H1 (cell line): ENCODE measurements around the gene MRPL20. TPM values are rescaled to one million over a fixed set of nuclear protein-coding genes. Genes with fewer than 3 reads are reported as not detected.

ENCODE experiments used
- CTCF ChIA-PET: fragments of 300-600 bp; sonication (Branson Sonifier 250); formaldehyde crosslinking; loops from one replicate; lab custom pipeline; 2021; ENCODE audit not compliant: partially characterized antibody; lab: Charles Lee
- POLR2A ChIA-PET: fragments of 300-600 bp; sonication (Branson Sonifier 250); formaldehyde crosslinking; loops from one replicate; lab custom pipeline; 2021; ENCODE audit warnings: inconsistent platforms; ENCODE audit not compliant: partially characterized antibody; lab: Charles Lee
- DNase-seq, 2 experiments: peaks; one replicate each; pipeline versions ENCODE4 v3.0.0 to v3.0.0-alpha.2; 2010 to 2022; ENCODE audit warnings: low spot score in 2 of 2, low read depth in 1 of 2, mixed read lengths in 1 of 2
- FAIRE-seq: peaks from 2 replicates; lab custom pipeline; 2011; peaks lifted over from hg19 to GRCh38; lab: Jason Lieb, UNC
- H2AFZ ChIP-seq: 2 replicates; pipeline ENCODE4 v1.8.1; 2012; ENCODE audit warnings: low read length, inconsistent platforms
- H2AK5ac ChIP-seq: 2 replicates; pipeline ENCODE4 v1.6.1; 2013; ENCODE audit warnings: low read depth, low read length
- H2BK120ac ChIP-seq: replicated peaks from 2 replicates; pipeline ENCODE3; 2013; ENCODE audit warnings: low read depth, low read length, inconsistent platforms
- H2BK12ac ChIP-seq: 2 replicates; pipeline ENCODE4 v1.6.1; 2013; ENCODE audit warnings: low read depth, low read length
- H2BK15ac ChIP-seq: 2 replicates; pipeline ENCODE4 v1.6.1; 2013; ENCODE audit warnings: low read length
- H2BK20ac ChIP-seq: 2 replicates; pipeline ENCODE4 v1.6.1; 2013; ENCODE audit warnings: low read length
- H2BK5ac ChIP-seq: 2 replicates; pipeline ENCODE4 v1.6.1; 2013; ENCODE audit warnings: low read depth, low read length
- H3K14ac ChIP-seq: 2 replicates; pipeline ENCODE4 v1.6.1; 2013; ENCODE audit warnings: inconsistent platforms; ENCODE audit not compliant: insufficient read length
- H3K18ac ChIP-seq: 2 replicates; pipeline ENCODE4 v1.6.1; 2013; ENCODE audit warnings: low read length; ENCODE audit errors: extremely low read depth
- H3K23ac ChIP-seq: 2 replicates; pipeline ENCODE4 v1.6.1; 2013; ENCODE audit warnings: inconsistent platforms; ENCODE audit not compliant: insufficient read length
- H3K23me2 ChIP-seq: 2 replicates; pipeline ENCODE4 v1.6.1; 2013; ENCODE audit warnings: low read depth, low read length
- H3K27ac ChIP-seq: 2 replicates; pipeline ENCODE4 v1.6.1; 2011; ENCODE audit warnings: low read depth, low read length, inconsistent platforms
- H3K27me3 ChIP-seq, 4 experiments: replicated peaks in 1 of 4; 1 replicate in 1 of 4; 2 replicates in 3 of 4; pipeline versions ENCODE4 v1.6.1 to v1.8.1; 2011 to 2013; ENCODE audit warnings: low read length in 3 of 4, mild to moderate bottlenecking in 3 of 4, inconsistent platforms in 2 of 4, mixed read lengths in 2 of 4, moderate library complexity in 1 of 4; ENCODE audit not compliant: control insufficient read depth in 3 of 4, insufficient read depth in 3 of 4; ENCODE audit errors: extremely low read depth in 1 of 4
- H3K36me3 ChIP-seq, 4 experiments: 2 replicates each; pipeline versions ENCODE4 v1.6.1 to v1.8.1; 2011 to 2013; ENCODE audit warnings: mild to moderate bottlenecking in 4 of 4, low read length in 3 of 4, moderate library complexity in 2 of 4, control low read depth in 1 of 4, inconsistent platforms in 1 of 4; ENCODE audit not compliant: insufficient read depth in 4 of 4, control insufficient read depth in 2 of 4
- H3K4ac ChIP-seq: replicated peaks from 2 replicates; pipeline ENCODE3; 2013; ENCODE audit warnings: low read length, low read depth, mixed read lengths, inconsistent platforms; ENCODE audit not compliant: insufficient read length
- H3K4me1 ChIP-seq, 4 experiments: replicated peaks in 1 of 4; 1 replicate in 1 of 4; 2 replicates in 3 of 4; pipeline versions ENCODE4 v1.6.1 to v1.8.1; 2011 to 2013; ENCODE audit warnings: low read length in 3 of 4, inconsistent platforms in 2 of 4, mixed read lengths in 1 of 4; ENCODE audit not compliant: insufficient read depth in 4 of 4, control insufficient read depth in 3 of 4
- H3K4me2 ChIP-seq, 2 experiments: 2 replicates each; pipeline versions ENCODE4 v1.6.1 to v1.8.1; 2011 to 2013; ENCODE audit warnings: low read depth in 2 of 2, low read length in 2 of 2, control low read depth in 1 of 2, inconsistent platforms in 1 of 2, mild to moderate bottlenecking in 1 of 2; ENCODE audit not compliant: insufficient read depth in 1 of 2
- H3K4me3 ChIP-seq, 4 experiments: fragments of 200-600, 300-600 bp in 1 of 4; sonication (generic), shearing (Covaris generic), sonication (Bioruptor Twin) in 1 of 4; 2 replicates each; pipeline versions ENCODE4 v1.5.1 to v1.8.1; 2011 to 2016; ENCODE audit warnings: low read length in 4 of 4, low read depth in 3 of 4, control low read depth in 2 of 4, inconsistent platforms in 2 of 4, mild to moderate bottlenecking in 2 of 4, mixed read lengths in 1 of 4, moderate library complexity in 1 of 4; ENCODE audit not compliant: insufficient read depth in 2 of 4; ENCODE audit errors: extremely low read depth in 1 of 4
- H3K56ac ChIP-seq: replicated peaks from 2 replicates; pipeline ENCODE3; 2013; ENCODE audit warnings: low read depth, mild to moderate bottlenecking, mixed read lengths, low read length, inconsistent platforms; ENCODE audit not compliant: insufficient read length
- H3K79me1 ChIP-seq: 2 replicates; pipeline ENCODE4 v1.6.1; 2013; ENCODE audit warnings: low read depth, low read length, control low read depth
- H3K79me2 ChIP-seq, 2 experiments: 2 replicates each; pipeline versions ENCODE4 v1.6.1 to v1.8.1; 2012 to 2013; ENCODE audit warnings: low read length in 2 of 2, mild to moderate bottlenecking in 2 of 2, inconsistent platforms in 1 of 2; ENCODE audit not compliant: insufficient read depth in 2 of 2, control insufficient read depth in 1 of 2
- H3K9ac ChIP-seq, 4 experiments: replicated peaks in 1 of 4; 1 replicate in 1 of 4; 2 replicates in 3 of 4; pipeline versions ENCODE4 v1.6.1 to v1.8.1; 2011 to 2013; ENCODE audit warnings: low read depth in 3 of 4, low read length in 3 of 4, control low read depth in 2 of 4, mild to moderate bottlenecking in 2 of 4, moderate library complexity in 2 of 4, inconsistent platforms in 1 of 4; ENCODE audit errors: extremely low read depth in 1 of 4
- H3K9me3 ChIP-seq, 2 experiments: 2 replicates each; pipeline versions ENCODE4 v1.6.1 to v1.8.1; 2012 to 2013; ENCODE audit warnings: mild to moderate bottlenecking in 2 of 2, moderate library complexity in 2 of 2, control low read depth in 1 of 2, inconsistent platforms in 1 of 2, low read depth in 1 of 2, low read length in 1 of 2, mixed read lengths in 1 of 2; ENCODE audit not compliant: insufficient read depth in 2 of 2
- H4K20me1 ChIP-seq, 2 experiments: replicated peaks in 1 of 2; 2 replicates each; pipeline versions ENCODE3 to v1.8.1; 2011 to 2013; ENCODE audit warnings: inconsistent platforms in 2 of 2, low read length in 2 of 2, mild to moderate bottlenecking in 1 of 2; ENCODE audit not compliant: insufficient read depth in 2 of 2, control insufficient read depth in 1 of 2
- H4K5ac ChIP-seq: 2 replicates; pipeline ENCODE4 v1.6.1; 2013; ENCODE audit warnings: low read length, low read depth, mixed read lengths, inconsistent platforms; ENCODE audit not compliant: insufficient read length
- H4K8ac ChIP-seq: 2 replicates; pipeline ENCODE4 v1.8.0; 2013; ENCODE audit warnings: mild to moderate bottlenecking, moderate library complexity, low read length, inconsistent platforms; ENCODE audit not compliant: insufficient read depth; ENCODE audit errors: extremely low read depth
- H4K91ac ChIP-seq: replicated peaks from 2 replicates; pipeline ENCODE3; 2013; ENCODE audit warnings: low read length, mixed read lengths, inconsistent platforms; ENCODE audit not compliant: insufficient read length
- CHD1 ChIP-seq: IDR thresholded peaks from 2 replicates; pipeline ENCODE4 v1.6.1; 2012; ENCODE audit warnings: low read depth, low read length, improper control_type of control experiment
- SP4 ChIP-seq: IDR thresholded peaks from 2 replicates; pipeline ENCODE4 v1.6.1; 2012; ENCODE audit warnings: low read length, inconsistent platforms
- WGBS, 2 experiments: shearing (Covaris generic) in 1 of 2; methylation state at CpG; one replicate each; pipeline versions ENCODE4 v1.1.6 to v1.1.7; 2013 to 2015; ENCODE audit warnings: low lambda C conversion rate in 2 of 2, mixed read lengths in 2 of 2, inconsistent platforms in 1 of 2, low coverage in 1 of 2, missing lambda C conversion rate in 1 of 2; ENCODE audit not compliant: insufficient replicate concordance in 2 of 2, insufficient coverage in 1 of 2, insufficient read length in 1 of 2; ENCODE audit errors: extremely low coverage in 1 of 2, missing lambda C conversion rate in 1 of 2; 5-methylcytosine and 5-hydroxymethylcytosine counted together
- polyA plus RNA-seq, 7 experiments: library from polyadenylated mRNA; depleted of rRNA in 3 of 7; stranded (reverse) in 5 of 7; unstranded in 2 of 7; fragments of >200 nt in 5 of 7; fragments of 200-250 nt in 2 of 7; gene quantifications; 1 replicate in 5 of 7; 2 replicates in 1 of 7; 4 replicates in 1 of 7; pipeline versions ENCODE4 v1.2.1 to v1.2.3, GENCODE V29; 2011 to 2013; ENCODE audit warnings: missing spikeins in 2 of 7, mixed read lengths in 2 of 7
- total RNA-seq: library from RNA; stranded (reverse); fragmentation: NEBNext Ultra II Directional; extraction: Animal tissue kit (Norgen Biotek cat#: 25700); gene quantifications from 2 replicates; pipeline ENCODE4 v1.2.1, GENCODE V29; 2021
- TF ChIP-seq, protein P1 (sequence below): IDR thresholded peaks from 2 replicates; pipeline ENCODE4 v1.6.1; 2012; ENCODE audit warnings: inconsistent platforms

MRPL20 gene
- total and polyA plus RNA-seq, 2 of the 8 experiments (the other 6 are each of a cell fraction or from before 2014, with no cell fraction given): 126 to 151 TPM

DNA sequence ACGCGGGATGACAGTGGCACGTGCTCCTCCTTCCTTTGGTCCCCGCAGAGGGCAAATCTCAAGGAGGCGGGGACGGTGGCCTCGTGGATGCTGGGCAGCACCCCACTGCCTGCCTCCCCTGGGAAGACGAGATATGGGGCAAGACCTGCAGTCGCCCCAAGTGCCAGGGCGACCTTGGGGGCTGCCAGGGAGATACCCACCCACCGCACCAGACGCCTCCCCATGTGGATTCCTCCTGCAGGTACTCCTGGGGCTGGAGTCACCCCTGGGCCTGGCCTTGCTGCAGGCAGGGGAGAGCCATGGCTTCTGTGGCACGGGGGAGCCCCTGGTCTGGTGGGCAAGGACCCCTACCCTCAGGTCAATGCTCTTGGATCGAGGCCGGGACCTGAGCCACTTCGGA, 26.2 kb downstream of the MRPL20 start:
- H3K79me2 ChIP-seq: no peaks in the 10 kb centered on the region
- H4K91ac ChIP-seq: no peak overlapping the region
- H2BK5ac ChIP-seq: no peak overlapping the region
- H3K27me3 ChIP-seq: no peaks in the 10 kb centered on the region
- H3K14ac ChIP-seq: no peak overlapping the region
- no peak overlapping the region for H4K8ac ChIP-seq
- H3K4me3 ChIP-seq: no peak overlapping the region
- 97% methylated on average over 15 of the region's 16 CpGs; no CpG with 5 or more reads in 1 of the 2 experiments for WGBS, 2 experiments
- H3K56ac ChIP-seq: no peak overlapping the region
- no peak overlapping the region for H2BK12ac ChIP-seq
- H3K23me2 ChIP-seq: peaks cover 2% of the 10 kb centered on the region; the same call in 1 of the 2 replicates
- H3K9ac ChIP-seq: no peak overlapping the region
- H3K9me3 ChIP-seq: no peaks in the 10 kb centered on the region
- H2BK20ac ChIP-seq: no peak overlapping the region
- POLR2A ChIA-PET: interaction anchor here (1.6 to 33.4 kb wide), 2 partner anchors 9 to 15 kb away, joined by 4 to 719 read pairs; partner anchors contain the start of genes CCNL2 and MRPL20
- no peak overlapping the region for H3K4ac ChIP-seq
- H2BK15ac ChIP-seq: no peak overlapping the region
- no peak overlapping the region for H3K18ac ChIP-seq
- no peak overlapping the region for H2AFZ ChIP-seq
- no peaks in the 10 kb centered on the region; a peak in 4 of 7 replicates for H3K4me1 ChIP-seq
- no peak for DNase-seq
- H2AK5ac ChIP-seq: no peak overlapping the region
- no peak overlapping the region for H3K4me2 ChIP-seq
- no peak overlapping the region for H3K27ac ChIP-seq
- no peak overlapping the region for H2BK120ac ChIP-seq
- peaks cover 4% of the 10 kb centered on the region; the same call in 1 of the 2 replicates for H3K79me1 ChIP-seq
- H3K23ac ChIP-seq: no peak overlapping the region
- peaks cover 0 to 4% of the 10 kb centered on the region in 2 experiments for H4K20me1 ChIP-seq
- no peak for FAIRE-seq
- peaks cover 0 to 7% (median 2%) of the 10 kb centered on the region in 4 experiments; a peak in 4 of 8 replicates for H3K36me3 ChIP-seq
- CTCF ChIA-PET: interaction anchor here (1.0 to 1.4 kb wide), 3 partner anchors 9 to 10 kb away, joined by 3 read pairs; no protein-coding TSS in a partner anchor
- no peak overlapping the region for H4K5ac ChIP-seq
- TF ChIP-seq CHD1 (no peak), SP4 (no peak)
- TF ChIP-seq, protein P1, sequence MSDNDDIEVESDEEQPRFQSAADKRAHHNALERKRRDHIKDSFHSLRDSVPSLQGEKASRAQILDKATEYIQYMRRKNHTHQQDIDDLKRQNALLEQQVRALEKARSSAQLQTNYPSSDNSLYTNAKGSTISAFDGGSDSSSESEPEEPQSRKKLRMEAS: no peak
